GM23248 (cell line): ENCODE data around the gene EBI3. TPM values are rescaled to one million over a fixed set of nuclear protein-coding genes. Genes with fewer than 3 reads are reported as not detected.
A peak's percentile ranks its signal among the peaks of the same experiment; 100 is the strongest.

Experiments used
- DNase-seq: peaks from one replicate; pipeline ENCODE4 v3.0.0-alpha.2; 2015
- H2AFZ ChIP-seq: fragments of 200-600 bp; sonication (generic); 2 replicates; pipeline ENCODE4 v1.6.1; 2016; ENCODE audit warnings: antibody characterized with exemption
- H3F3A ChIP-seq: fragments of 200-600 bp; sonication (generic); 2 replicates; pipeline ENCODE4 v1.6.1; 2016; ENCODE audit warnings: mild to moderate bottlenecking, antibody characterized with exemption, mixed run types; ENCODE audit not compliant: insufficient read depth
- H3K27ac ChIP-seq: fragments of 200-600 bp; sonication (generic); 2 replicates; pipeline ENCODE4 v1.5.1; 2016; ENCODE audit warnings: mild to moderate bottlenecking
- H3K27me3 ChIP-seq: fragments of 200-600 bp; sonication (generic); replicated peaks from 2 replicates; pipeline ENCODE4 v1.6.1; 2016; ENCODE audit warnings: mild to moderate bottlenecking; ENCODE audit not compliant: insufficient read depth
- H3K36me3 ChIP-seq: fragments of 200-600 bp; sonication (generic); 2 replicates; pipeline ENCODE4 v1.6.1; 2016; ENCODE audit warnings: low read depth, mild to moderate bottlenecking
- H3K4me1 ChIP-seq: fragments of 200-600 bp; sonication (generic); 2 replicates; pipeline ENCODE4 v1.6.1; 2016; ENCODE audit warnings: mild to moderate bottlenecking; ENCODE audit not compliant: insufficient read depth
- H3K4me2 ChIP-seq: fragments of 200-600 bp; sonication (generic); one replicate; pipeline ENCODE4 v1.6.1; 2016; ENCODE audit warnings: mild to moderate bottlenecking; ENCODE audit not compliant: unreplicated experiment
- H3K4me3 ChIP-seq: fragments of 200-600 bp; sonication (generic); 2 replicates; pipeline ENCODE4 v1.5.1; 2016; ENCODE audit warnings: mild to moderate bottlenecking
- H3K79me2 ChIP-seq: fragments of 200-600 bp; sonication (generic); 2 replicates; pipeline ENCODE4 v1.6.1; 2016; ENCODE audit warnings: mild to moderate bottlenecking; ENCODE audit not compliant: insufficient read depth
- H3K9ac ChIP-seq: fragments of 200-600 bp; sonication (generic); 2 replicates; pipeline ENCODE4 v1.6.1; 2016; ENCODE audit warnings: mild to moderate bottlenecking
- H3K9me2 ChIP-seq: fragments of 200-600 bp; sonication (generic); 2 replicates; pipeline ENCODE4 v1.6.1; 2016; ENCODE audit warnings: mixed run types, mild to moderate bottlenecking, moderate library complexity; ENCODE audit not compliant: insufficient read depth
- H3K9me3 ChIP-seq: fragments of 200-600 bp; sonication (generic); one replicate; pipeline ENCODE4 v1.6.1; 2017; ENCODE audit warnings: low read depth
- H4K20me1 ChIP-seq: fragments of 200-600 bp; sonication (generic); 2 replicates; pipeline ENCODE4 v1.6.0; 2016; ENCODE audit not compliant: insufficient read depth
- EZH2 ChIP-seq: fragments of 200-600 bp; sonication (generic); IDR thresholded peaks from 2 replicates; pipeline ENCODE4 v1.6.1; 2018; ENCODE audit warnings: antibody characterized with exemption, mild to moderate bottlenecking; ENCODE audit not compliant: insufficient read depth, poor library complexity, severe bottlenecking
- EZH2phosphoT487 ChIP-seq: fragments of 200-600 bp; sonication (generic); IDR thresholded peaks from 2 replicates; pipeline ENCODE4 v1.6.1; 2018; ENCODE audit warnings: antibody characterized with exemption, moderate library complexity, mild to moderate bottlenecking, low read depth; ENCODE audit not compliant: insufficient read depth
- WGBS, 2 experiments: methylation state at CpG; one replicate each; pipeline ENCODE4 v1.1.6; 2015 to 2017; ENCODE audit warnings: low lambda C conversion rate in 2 of 2, low coverage in 1 of 2; ENCODE audit errors: missing lambda C conversion rate in 2 of 2; 5-methylcytosine and 5-hydroxymethylcytosine counted together
- in situ Hi-C: fragments of 300-500 bp; cut with MboI; formaldehyde crosslinking; loops from 2 replicates; pipeline ENCODE4 v1.15.0; 2020
- polyA plus RNA-seq: library from polyadenylated mRNA; unstranded; fragments of >200 nt; fragmentation: Nextera tagmentation; extraction: Ambion mirVana; gene quantifications from 2 replicates; pipeline ENCODE4 v1.2.1, GENCODE V29; 2016
- total RNA-seq: library from RNA; depleted of rRNA; stranded (reverse); fragments of >200 nt; shearing (Covaris generic); gene quantifications from 2 replicates; pipeline ENCODE4 v1.2.3, GENCODE V29; 2014

The EBI3 gene
- total and polyA plus RNA-seq, 2 experiments from 2014 or later, result 0.56 TPM; not detected in 1

- H3K9me2 ChIP-seq, result no peaks in the 10 kb centered on the region
- TF ChIP-seq EZH2 (no peak), EZH2phosphoT487 (no peak)
- no peak overlapping the region for H3K4me2 ChIP-seq
- no peak overlapping the region for H3K27ac ChIP-seq
- no peak overlapping the region for H2AFZ ChIP-seq
- peaks cover 25% of the 10 kb centered on the region for H3K27me3 ChIP-seq
- no peaks in the 10 kb centered on the region for H3K79me2 ChIP-seq
- in situ Hi-C loops, result no loop called here
- 0 out of 2 replicates have a peak, but pooled peaks cover 6% of the 10 kb centered on the region for H3F3A ChIP-seq
- WGBS, 2 experiments, result 77 to 78% methylated on average over 4 of the region's 4 CpGs
- no peaks in the 10 kb centered on the region for H3K36me3 ChIP-seq
- DNase-seq, result no peak
- H3K4me3 ChIP-seq, result no peak overlapping the region
- no peaks in the 10 kb centered on the region for H3K4me1 ChIP-seq
- no peaks in the 10 kb centered on the region for H4K20me1 ChIP-seq
- H3K9ac ChIP-seq, result no peak overlapping the region
- H3K9me3 ChIP-seq, result no peaks in the 10 kb centered on the region
Observed at GRCh38 chr19:4201798-4202197, 27.5 kb upstream of the EBI3 start.

GRCh38 chr19:4206818-4207484 lies 22.4 kb upstream of the EBI3 start:
- H3K27me3 ChIP-seq, result no peaks in the 10 kb centered on the region
- H3K9ac ChIP-seq, result no peak overlapping the region
- no peaks in the 10 kb centered on the region for H3K9me3 ChIP-seq
- H3K9me2 ChIP-seq, result no peaks in the 10 kb centered on the region
- H3K4me3 ChIP-seq, result no peak overlapping the region
- no peaks in the 10 kb centered on the region for H3K4me1 ChIP-seq
- no peaks in the 10 kb centered on the region for H3F3A ChIP-seq
- no peak overlapping the region for H3K27ac ChIP-seq
- WGBS, 2 experiments, result 70 to 73% methylated on average over 9 to 10 of the region's 10 CpGs
- H3K4me2 ChIP-seq, result no peak overlapping the region
- DNase-seq, result peak; percentile 40
- in situ Hi-C loops, result no loop called here
- no peak for TF ChIP-seq EZH2
- no peak for TF ChIP-seq EZH2phosphoT487
- no peaks in the 10 kb centered on the region for H3K79me2 ChIP-seq
- no peak overlapping the region for H2AFZ ChIP-seq
- H3K36me3 ChIP-seq, result no peaks in the 10 kb centered on the region
- H4K20me1 ChIP-seq, result no peaks in the 10 kb centered on the region

- no peaks in the 10 kb centered on the region for H3K27me3 ChIP-seq
- in situ Hi-C loops, result no loop called here
- no peak overlapping the region for H3K4me2 ChIP-seq
- H3K4me3 ChIP-seq, result no peak overlapping the region
- DNase-seq, result peak; percentile 48
- WGBS, 2 experiments, result 66 to 72% methylated on average over 12 to 13 of the region's 13 CpGs
- no peak overlapping the region for H2AFZ ChIP-seq
- no peak overlapping the region for H3K27ac ChIP-seq
- H3K36me3 ChIP-seq, result no peaks in the 10 kb centered on the region
- TF ChIP-seq EZH2 (no peak), EZH2phosphoT487 (no peak)
- H3K9me3 ChIP-seq, result no peaks in the 10 kb centered on the region
- no peaks in the 10 kb centered on the region for H3K79me2 ChIP-seq
- no peaks in the 10 kb centered on the region for H4K20me1 ChIP-seq
- no peaks in the 10 kb centered on the region for H3F3A ChIP-seq
- H3K9ac ChIP-seq, result no peak overlapping the region
- H3K9me2 ChIP-seq, result no peaks in the 10 kb centered on the region
- H3K4me1 ChIP-seq, result no peaks in the 10 kb centered on the region
Observed at GRCh38 chr19:4208385-4209094, 20.8 kb upstream of the EBI3 start.

- Histone ChIP-seq H3F3A (no peaks in the 10 kb centered on the region), H3K36me3 (no peaks in the 10 kb centered on the region), H3K9ac (no peak overlapping the region), H3K4me1 (no peaks in the 10 kb centered on the region), H2AFZ (no peak overlapping the region), H3K27ac (no peak overlapping the region), H4K20me1 (no peaks in the 10 kb centered on the region), H3K4me3 (no peak overlapping the region), H3K27me3 (no peaks in the 10 kb centered on the region), H3K9me2 (no peaks in the 10 kb centered on the region), H3K4me2 (no peak overlapping the region), H3K79me2 (no peaks in the 10 kb centered on the region), H3K9me3 (no peaks in the 10 kb centered on the region)
- DNase-seq, result no peak
- WGBS, 2 experiments, result 68 to 76% methylated on average over 12 to 15 of the region's 15 CpGs
- in situ Hi-C loops, result no loop called here
- TF ChIP-seq EZH2 (no peak), EZH2phosphoT487 (no peak)
Observed at GRCh38 chr19:4210166-4210731, 19.1 kb upstream of the EBI3 start.
